C4-2B (cell line): ENCODE results near the gene NPAS3.

Source experiments
- CTCF ChIP-seq: fragments of 450-650 bp; conservative IDR thresholded peaks from 2 replicates; pipeline ENCODE4 v1.5.1; 2017; ENCODE audit warnings: mild to moderate bottlenecking
- ZFX ChIP-seq: fragments of 450-650 bp; IDR thresholded peaks from 2 replicates; pipeline ENCODE4 v1.6.1; 2017

GRCh38 chr14:33850826-33851225 lies 912.1 kb downstream of the NPAS3 start:
- TF ChIP-seq CTCF: no peak
- no peak for TF ChIP-seq ZFX
